Mesendoderm (in vitro differentiated cells): Measurements from ENCODE around the gene FSTL4.
"Not testable (repeated sequence)": the region's sequence is repeated elsewhere in the genome, so short reads cannot be mapped to it uniquely, and the experiment has no call there.

Experiments
- DNase-seq: peaks from one replicate; pipeline ENCODE4 v3.0.0; 2013
- H2AK5ac ChIP-seq: 2 replicates; pipeline ENCODE4 v1.6.1; 2013; ENCODE audit warnings: low read length, inconsistent platforms
- H2BK120ac ChIP-seq: 2 replicates; pipeline ENCODE4 v1.6.1; 2013; ENCODE audit warnings: low read depth, mild to moderate bottlenecking, low read length, moderate library complexity, mixed read lengths
- H2BK15ac ChIP-seq: replicated peaks from 2 replicates; pipeline ENCODE4 v1.6.1; 2013; ENCODE audit warnings: low read depth, mild to moderate bottlenecking, moderate library complexity
- H2BK5ac ChIP-seq: 2 replicates; pipeline ENCODE4 v1.6.1; 2013; ENCODE audit warnings: low read length, inconsistent platforms
- H3K18ac ChIP-seq: 2 replicates; pipeline ENCODE4 v1.6.1; 2013; ENCODE audit warnings: mild to moderate bottlenecking, low read length, mixed read lengths
- H3K23ac ChIP-seq: one replicate; pipeline ENCODE4 v1.6.1; 2013; ENCODE audit warnings: low read length
- H3K27ac ChIP-seq: 2 replicates; pipeline ENCODE4 v1.5.1; 2013; ENCODE audit warnings: low read depth, mild to moderate bottlenecking, inconsistent platforms, low read length, moderate library complexity
- H3K27me3 ChIP-seq: 2 replicates; pipeline ENCODE4 v1.6.1; 2013; ENCODE audit warnings: low read length, control low read depth, mild to moderate bottlenecking, inconsistent platforms; ENCODE audit not compliant: insufficient read depth, poor library complexity
- H3K36me3 ChIP-seq: 2 replicates; pipeline ENCODE4 v1.6.1; 2013; ENCODE audit warnings: low read length, inconsistent platforms; ENCODE audit not compliant: control insufficient read depth, insufficient read depth
- H3K4ac ChIP-seq: one replicate; pipeline ENCODE4 v1.6.1; 2013; ENCODE audit warnings: low read depth, mild to moderate bottlenecking, low read length, moderate library complexity
- H3K4me1 ChIP-seq: 2 replicates; pipeline ENCODE4 v1.6.1; 2013; ENCODE audit warnings: low read depth, low read length, inconsistent platforms; ENCODE audit not compliant: control insufficient read depth
- H3K4me2 ChIP-seq: 2 replicates; pipeline ENCODE4 v1.6.1; 2013; ENCODE audit warnings: low read length
- H3K4me3 ChIP-seq: 2 replicates; pipeline ENCODE4 v1.5.1; 2013; ENCODE audit warnings: mild to moderate bottlenecking, low read length
- H3K56ac ChIP-seq: one replicate; pipeline ENCODE4 v1.6.1; 2013; ENCODE audit warnings: low read length
- H3K79me1 ChIP-seq: 2 replicates; pipeline ENCODE4 v1.6.1; 2013; ENCODE audit warnings: low read length, inconsistent platforms
- H3K79me2 ChIP-seq: 2 replicates; pipeline ENCODE4 v1.6.1; 2013; ENCODE audit warnings: mild to moderate bottlenecking, low read length; ENCODE audit not compliant: control insufficient read depth, insufficient read depth
- H3K9ac ChIP-seq: 2 replicates; pipeline ENCODE4 v1.6.1; 2013; ENCODE audit warnings: low read length, inconsistent platforms
- H4K5ac ChIP-seq: one replicate; pipeline ENCODE4 v1.6.1; 2013; ENCODE audit warnings: low read length
- H4K8ac ChIP-seq: one replicate; pipeline ENCODE4 v1.6.1; 2013; ENCODE audit warnings: low read depth, mild to moderate bottlenecking, control low read depth, low read length, moderate library complexity
- WGBS: extraction: QIAGEN DNeasy Blood & Tissue Kit; methylation state at CpG from one replicate; pipeline ENCODE4 v1.1.7; 2013; ENCODE audit warnings: low lambda C conversion rate, missing lambda C conversion rate; ENCODE audit not compliant: insufficient coverage; ENCODE audit errors: extremely low coverage; 5-methylcytosine and 5-hydroxymethylcytosine counted together

Gene FSTL4

DNA sequence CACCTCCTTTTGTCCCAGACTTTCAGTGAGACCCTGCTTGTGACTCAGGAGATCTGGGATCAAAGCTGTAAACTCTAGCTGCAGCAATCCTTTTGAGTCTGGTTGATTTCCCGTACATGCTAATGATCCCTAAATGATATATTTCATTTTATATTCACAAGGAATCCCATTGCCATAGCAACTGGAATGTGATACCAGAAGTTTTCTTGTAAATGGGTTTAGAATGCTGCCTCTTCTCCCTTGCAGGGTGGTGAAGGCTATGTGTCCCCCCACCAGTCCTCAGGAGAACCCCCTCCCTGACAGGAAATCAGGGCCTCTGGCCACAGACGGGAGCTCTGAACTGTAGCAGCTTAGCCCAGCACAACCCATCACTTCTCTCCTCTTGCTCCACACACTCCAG lies 215.0 kb downstream of the FSTL4 start:
- Histone ChIP-seq H3K9ac (no peak overlapping the region), H3K23ac (no peak overlapping the region), H3K36me3 (no peaks in the 10 kb centered on the region), H3K79me2 (no peaks in the 10 kb centered on the region), H3K56ac (no peak overlapping the region), H2BK5ac (no peak overlapping the region), H3K27me3 (no peaks in the 10 kb centered on the region), H3K4me3 (no peak overlapping the region), H3K79me1 (no peaks in the 10 kb centered on the region), H2AK5ac (no peak overlapping the region), H3K18ac (no peak overlapping the region), H3K4ac (no peak overlapping the region), H3K4me2 (no peak overlapping the region), H2BK120ac (no peak overlapping the region), H4K5ac (no peak overlapping the region), H3K4me1 (no peaks in the 10 kb centered on the region), H2BK15ac (no peak overlapping the region), H3K27ac (no peak overlapping the region), H4K8ac (no peak overlapping the region)
- WGBS = no CpG with 5 or more reads among the region's 2 CpGs
- no peak for DNase-seq

DNA sequence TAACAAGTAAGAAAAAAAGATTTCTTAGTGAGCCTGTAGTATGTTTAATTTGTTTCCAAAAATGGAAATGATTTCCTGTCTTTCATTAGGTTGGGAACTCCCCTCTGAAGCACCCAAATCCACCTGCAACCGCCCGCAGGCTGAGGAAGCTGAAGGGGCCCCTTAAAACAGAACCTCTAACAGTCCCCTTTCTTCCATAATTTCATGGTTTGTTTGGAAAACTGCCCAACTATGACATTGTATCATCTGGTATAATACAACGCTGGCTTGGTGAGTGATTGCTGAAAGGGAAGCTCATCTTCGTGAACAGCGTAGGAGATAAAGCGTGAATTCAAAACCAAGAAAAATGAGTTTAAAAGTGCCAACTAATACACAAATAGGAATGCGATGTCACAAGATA lies 215.5 kb downstream of the FSTL4 start:
- H4K5ac ChIP-seq = no peak overlapping the region
- no peaks in the 10 kb centered on the region for H3K79me2 ChIP-seq
- no peak overlapping the region for H3K4me3 ChIP-seq
- no peak overlapping the region for H3K27ac ChIP-seq
- no peak overlapping the region for H2AK5ac ChIP-seq
- no peak overlapping the region for H3K9ac ChIP-seq
- H2BK120ac ChIP-seq = no peak overlapping the region
- no peak overlapping the region for H2BK5ac ChIP-seq
- no peak overlapping the region for H4K8ac ChIP-seq
- no peak overlapping the region for H3K18ac ChIP-seq
- no peaks in the 10 kb centered on the region for H3K27me3 ChIP-seq
- H3K36me3 ChIP-seq = no peaks in the 10 kb centered on the region
- DNase-seq = no peak
- no CpG with 5 or more reads among the region's 7 CpGs for WGBS
- no peaks in the 10 kb centered on the region for H3K4me1 ChIP-seq
- H2BK15ac ChIP-seq = no peak overlapping the region
- no peaks in the 10 kb centered on the region for H3K79me1 ChIP-seq
- no peak overlapping the region for H3K4ac ChIP-seq
- H3K4me2 ChIP-seq = no peak overlapping the region
- no peak overlapping the region for H3K23ac ChIP-seq
- H3K56ac ChIP-seq = no peak overlapping the region

DNA sequence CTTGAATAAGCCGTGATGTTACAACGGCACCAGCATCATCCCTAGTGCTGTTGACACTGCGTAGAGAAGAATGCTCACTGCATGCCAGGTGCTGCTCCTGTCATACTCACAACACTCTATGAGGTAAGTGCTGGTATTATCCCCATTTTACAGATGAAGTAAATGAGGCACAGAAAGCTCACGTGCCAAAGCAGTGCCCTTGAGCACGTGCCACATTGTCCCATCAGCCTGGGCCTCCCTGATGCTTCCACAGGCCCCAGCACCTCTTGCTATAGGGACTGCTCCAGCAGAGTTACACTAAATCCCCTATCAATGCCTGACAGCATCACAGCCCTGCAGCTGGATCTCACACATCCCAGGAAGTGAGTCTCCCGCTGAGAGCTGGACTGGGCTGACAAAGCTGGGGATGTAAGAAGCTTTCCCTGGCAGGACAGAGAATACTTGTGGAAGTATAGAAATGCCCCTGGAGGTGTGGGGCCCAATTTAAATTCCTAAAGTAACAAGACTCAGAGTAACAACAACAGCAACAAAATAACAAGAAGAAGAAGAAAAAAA lies 216.1 kb downstream of the FSTL4 start:
- Histone ChIP-seq H3K18ac (no peak overlapping the region), H4K8ac (no peak overlapping the region), H2BK120ac (no peak overlapping the region), H3K36me3 (no peaks in the 10 kb centered on the region), H2BK15ac (no peak overlapping the region), H2BK5ac (no peak overlapping the region), H4K5ac (no peak overlapping the region), H3K4ac (no peak overlapping the region), H3K23ac (no peak overlapping the region), H3K79me2 (no peaks in the 10 kb centered on the region), H3K4me2 (no peak overlapping the region), H3K27me3 (no peaks in the 10 kb centered on the region), H2AK5ac (no peak overlapping the region), H3K27ac (no peak overlapping the region), H3K79me1 (no peaks in the 10 kb centered on the region), H3K9ac (no peak overlapping the region), H3K4me1 (no peaks in the 10 kb centered on the region), H3K56ac (no peak overlapping the region), H3K4me3 (no peak overlapping the region)
- peak; percentile 60 for DNase-seq
- no CpG with 5 or more reads among the region's 6 CpGs for WGBS

DNA sequence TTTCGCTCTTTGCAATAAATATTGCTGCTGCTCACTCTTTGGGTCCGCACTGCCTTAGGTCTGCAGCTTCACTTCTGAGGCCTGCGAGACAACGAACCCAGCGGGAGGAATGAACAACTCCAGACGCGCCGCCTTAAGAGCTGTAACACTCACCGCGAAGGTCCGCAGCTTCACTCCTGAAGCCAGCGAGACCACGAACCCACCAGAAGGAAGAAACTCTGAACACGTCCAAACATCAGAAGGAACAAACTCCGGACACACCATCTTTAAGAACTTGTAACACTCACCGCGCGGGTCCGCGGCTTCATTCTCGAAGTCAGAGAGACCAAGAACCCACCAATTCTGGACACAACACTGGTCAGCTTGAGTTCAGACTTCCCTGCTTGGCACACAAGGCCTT lies 217.1 kb downstream of the FSTL4 start:
- not testable (repeated sequence) for H2BK15ac ChIP-seq, H3K18ac ChIP-seq, H3K4ac ChIP-seq, H3K27me3 ChIP-seq, DNase-seq, H2BK120ac ChIP-seq, H3K4me2 ChIP-seq, H3K27ac ChIP-seq, H3K79me1 ChIP-seq, H3K4me1 ChIP-seq, H4K5ac ChIP-seq, H4K8ac ChIP-seq, H3K23ac ChIP-seq, H2AK5ac ChIP-seq, H3K56ac ChIP-seq, H2BK5ac ChIP-seq, H3K79me2 ChIP-seq, H3K36me3 ChIP-seq, H3K9ac ChIP-seq, H3K4me3 ChIP-seq
- whole genome bisulfite sequencing = no CpG with 5 or more reads among the region's 21 CpGs

DNA sequence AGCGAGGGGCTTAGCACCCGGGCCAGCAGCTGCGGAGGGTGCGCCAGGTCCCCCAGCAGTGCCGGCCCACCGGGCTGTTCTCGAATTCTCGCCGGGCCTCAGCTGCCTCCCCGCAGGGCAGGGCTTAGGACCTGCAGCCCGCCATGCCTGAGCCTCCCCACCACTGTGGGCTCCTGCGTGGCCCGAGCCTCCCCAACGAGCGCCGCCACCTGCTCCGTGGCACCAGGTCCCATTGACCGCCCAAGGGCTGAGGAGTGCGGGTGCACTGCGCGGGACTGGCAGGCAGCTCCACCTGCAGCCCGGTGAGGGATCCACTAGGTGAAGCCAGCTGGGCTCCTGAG lies 217.9 kb downstream of the FSTL4 start:
- H3K27ac ChIP-seq, H3K79me1 ChIP-seq, H3K4me2 ChIP-seq, H3K56ac ChIP-seq, H3K79me2 ChIP-seq, H3K18ac ChIP-seq, H3K23ac ChIP-seq, H3K9ac ChIP-seq, H2AK5ac ChIP-seq, H3K4me1 ChIP-seq, H4K8ac ChIP-seq, H2BK15ac ChIP-seq, H2BK120ac ChIP-seq, H3K4me3 ChIP-seq, H3K27me3 ChIP-seq, H4K5ac ChIP-seq, H2BK5ac ChIP-seq, H3K4ac ChIP-seq, DNase-seq, H3K36me3 ChIP-seq: not testable (repeated sequence)
- WGBS = no CpG with 5 or more reads among the region's 22 CpGs

DNA sequence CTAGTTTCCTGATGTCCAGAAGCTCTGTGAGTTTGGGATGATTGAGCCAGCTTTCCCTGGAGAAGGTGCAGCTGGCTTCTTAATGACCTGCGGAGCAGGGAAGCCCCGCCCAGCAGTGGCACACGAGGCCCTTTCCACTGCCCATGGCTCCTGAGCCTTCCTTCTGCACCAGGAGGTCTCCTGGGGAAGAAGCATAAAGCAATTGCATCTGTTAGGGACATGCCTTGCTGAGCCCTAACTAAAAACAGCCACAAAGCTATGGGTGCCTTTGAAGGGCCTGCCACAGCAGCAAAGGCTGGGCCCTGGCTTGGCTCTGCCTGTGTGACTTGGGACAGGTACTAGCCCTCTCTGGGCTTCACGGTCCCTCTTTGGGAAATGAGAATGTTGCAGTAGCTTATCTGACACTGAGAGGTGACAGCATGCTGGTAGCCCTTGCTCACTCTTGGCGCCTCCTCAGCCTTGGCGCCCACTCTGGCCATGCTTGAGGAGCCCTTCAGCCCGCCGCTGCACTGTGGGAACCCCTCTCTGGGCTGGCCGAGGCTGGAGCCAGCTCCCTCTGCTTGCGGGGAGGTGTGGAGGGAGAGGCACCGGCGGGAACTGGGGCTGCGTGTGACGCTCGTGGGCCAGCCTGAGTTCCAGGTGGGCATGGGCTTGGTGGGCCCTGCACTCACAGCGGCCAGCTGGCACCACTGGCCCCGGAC lies 218.4 kb downstream of the FSTL4 start:
- no peak overlapping the region for H3K27ac ChIP-seq
- H4K5ac ChIP-seq = no peak overlapping the region
- no peaks in the 10 kb centered on the region for H3K79me1 ChIP-seq
- H2BK120ac ChIP-seq = no peak overlapping the region
- H3K4me1 ChIP-seq = no peaks in the 10 kb centered on the region
- H3K23ac ChIP-seq = no peak overlapping the region
- no peak overlapping the region for H2BK15ac ChIP-seq
- H2BK5ac ChIP-seq = no peak overlapping the region
- no peak overlapping the region for H3K4me3 ChIP-seq
- H3K18ac ChIP-seq = no peak overlapping the region
- H3K9ac ChIP-seq = no peak overlapping the region
- no peak overlapping the region for H3K4me2 ChIP-seq
- DNase-seq = no peak
- no peak overlapping the region for H2AK5ac ChIP-seq
- H3K79me2 ChIP-seq = no peaks in the 10 kb centered on the region
- H4K8ac ChIP-seq = no peak overlapping the region
- no peak overlapping the region for H3K56ac ChIP-seq
- H3K36me3 ChIP-seq = no peaks in the 10 kb centered on the region
- no peaks in the 10 kb centered on the region for H3K27me3 ChIP-seq
- WGBS = no CpG with 5 or more reads among the region's 17 CpGs
- no peak overlapping the region for H3K4ac ChIP-seq
